Midbrain (tissue), 1 donor: Measurements from ENCODE around the gene ZSWIM8.
"Not testable (repeated sequence)": the region's sequence is repeated elsewhere in the genome, so short reads cannot be mapped to it uniquely, and the experiment has no call there.

Experiments
- DNase-seq: peaks from one replicate; lab custom pipeline; 2025; lab: John Stamatoyannopoulos, UW

The ZSWIM8 gene

DNA sequence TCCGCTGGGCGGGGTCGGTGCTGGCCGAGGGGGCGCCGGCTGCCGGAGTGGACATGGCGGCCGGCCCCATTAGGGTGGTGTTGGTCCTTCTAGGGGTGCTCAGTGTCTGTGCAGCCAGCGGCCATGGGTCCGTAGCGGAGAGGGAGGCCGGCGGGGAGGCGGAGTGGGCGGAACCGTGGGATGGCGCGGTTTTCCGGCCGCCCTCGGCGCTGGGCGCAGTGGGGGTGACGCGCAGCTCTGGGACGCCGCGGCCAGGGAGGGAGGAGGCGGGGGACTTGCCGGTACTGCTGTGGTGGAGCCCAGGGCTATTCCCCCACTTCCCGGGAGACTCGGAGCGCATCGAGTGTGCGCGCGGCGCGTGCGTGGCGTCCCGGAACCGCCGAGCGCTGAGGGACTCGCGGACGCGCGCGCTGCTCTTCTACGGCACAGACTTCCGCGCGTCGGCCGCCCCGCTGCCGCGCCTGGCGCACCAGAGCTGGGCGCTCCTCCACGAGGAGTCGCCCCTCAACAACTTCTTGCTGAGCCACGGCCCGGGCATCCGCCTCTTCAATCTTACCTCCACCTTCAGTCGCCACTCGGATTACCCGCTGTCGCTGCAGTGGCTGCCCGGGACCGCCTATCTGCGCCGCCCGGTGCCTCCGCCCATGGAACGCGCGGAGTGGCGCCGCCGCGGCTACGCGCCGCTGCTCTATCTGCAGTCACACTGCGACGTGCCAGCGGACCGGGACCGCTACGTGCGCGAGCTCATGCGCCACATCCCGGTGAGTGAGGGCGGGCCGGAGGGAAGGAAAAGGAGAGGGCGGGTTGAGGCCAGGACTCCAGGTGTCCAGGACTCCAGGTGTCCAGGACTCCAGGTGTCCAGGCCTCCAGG is 12.9 kb upstream of the ZSWIM8 start:
- peak; percentile 87 for DNase-seq

DNA sequence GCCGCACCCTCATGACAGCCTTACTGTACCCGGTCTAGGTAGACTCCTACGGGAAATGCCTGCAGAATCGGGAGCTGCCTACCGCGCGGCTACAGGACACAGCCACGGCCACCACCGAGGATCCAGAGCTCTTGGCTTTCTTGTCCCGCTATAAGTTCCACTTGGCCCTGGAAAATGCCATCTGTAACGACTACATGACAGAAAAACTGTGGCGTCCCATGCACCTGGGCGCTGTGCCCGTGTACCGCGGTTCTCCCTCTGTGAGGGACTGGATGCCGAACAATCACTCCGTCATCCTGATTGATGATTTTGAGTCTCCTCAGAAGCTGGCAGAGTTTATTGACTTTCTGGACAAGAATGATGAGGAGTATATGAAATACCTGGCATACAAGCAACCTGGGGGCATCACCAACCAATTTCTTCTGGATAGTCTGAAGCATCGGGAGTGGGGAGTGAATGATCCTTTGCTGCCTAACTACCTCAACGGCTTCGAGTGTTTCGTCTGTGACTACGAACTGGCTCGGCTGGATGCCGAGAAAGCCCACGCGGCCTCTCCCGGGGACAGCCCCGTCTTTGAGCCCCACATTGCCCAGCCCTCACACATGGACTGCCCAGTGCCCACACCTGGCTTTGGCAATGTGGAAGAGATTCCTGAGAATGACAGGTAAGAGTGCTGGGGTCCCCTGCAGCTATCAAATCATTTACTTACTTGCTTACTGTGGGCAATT is 12.1 kb upstream of the ZSWIM8 start:
- DNase-seq = no peak

DNA sequence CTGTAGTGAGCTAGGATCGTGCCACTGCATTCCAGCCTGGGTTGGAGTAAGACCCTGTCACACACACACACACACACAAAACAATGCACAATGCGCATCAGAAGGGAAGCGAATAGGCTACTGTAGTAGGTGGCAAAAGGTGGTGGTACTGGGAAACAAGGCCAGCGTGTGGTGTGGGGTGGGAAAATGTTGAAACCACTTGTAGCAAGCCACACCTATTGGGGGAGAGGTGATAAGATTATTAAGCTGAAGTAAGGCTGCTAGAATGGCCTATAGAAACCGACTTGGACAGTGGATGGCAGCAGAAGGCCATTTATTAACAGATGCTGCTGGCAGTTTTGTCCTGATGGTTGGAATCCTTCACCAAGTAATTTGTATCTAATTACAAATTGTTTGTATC is 10.8 kb upstream of the ZSWIM8 start:
- no peak for DNase-seq

DNA sequence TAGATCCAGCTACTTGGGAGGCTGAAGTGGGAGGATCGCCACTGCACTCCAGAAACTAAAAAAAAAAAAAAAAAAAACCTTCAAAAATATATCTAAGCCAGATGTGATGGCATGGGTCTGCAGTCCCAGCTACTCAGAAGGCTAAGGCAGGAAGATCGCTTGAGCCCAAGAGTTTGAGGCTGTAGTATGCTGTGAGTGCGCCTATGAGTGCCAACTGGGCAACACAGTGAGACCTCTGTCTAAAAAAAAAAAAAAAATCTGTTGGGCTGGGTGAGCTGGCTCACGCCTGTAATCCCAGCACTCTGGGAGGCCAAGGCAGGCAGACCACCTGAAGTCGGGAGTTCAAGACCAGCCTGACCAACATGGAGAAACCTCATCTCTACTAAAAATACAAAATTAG is 6.4 kb upstream of the ZSWIM8 start:
- no peak for DNase-seq

DNA sequence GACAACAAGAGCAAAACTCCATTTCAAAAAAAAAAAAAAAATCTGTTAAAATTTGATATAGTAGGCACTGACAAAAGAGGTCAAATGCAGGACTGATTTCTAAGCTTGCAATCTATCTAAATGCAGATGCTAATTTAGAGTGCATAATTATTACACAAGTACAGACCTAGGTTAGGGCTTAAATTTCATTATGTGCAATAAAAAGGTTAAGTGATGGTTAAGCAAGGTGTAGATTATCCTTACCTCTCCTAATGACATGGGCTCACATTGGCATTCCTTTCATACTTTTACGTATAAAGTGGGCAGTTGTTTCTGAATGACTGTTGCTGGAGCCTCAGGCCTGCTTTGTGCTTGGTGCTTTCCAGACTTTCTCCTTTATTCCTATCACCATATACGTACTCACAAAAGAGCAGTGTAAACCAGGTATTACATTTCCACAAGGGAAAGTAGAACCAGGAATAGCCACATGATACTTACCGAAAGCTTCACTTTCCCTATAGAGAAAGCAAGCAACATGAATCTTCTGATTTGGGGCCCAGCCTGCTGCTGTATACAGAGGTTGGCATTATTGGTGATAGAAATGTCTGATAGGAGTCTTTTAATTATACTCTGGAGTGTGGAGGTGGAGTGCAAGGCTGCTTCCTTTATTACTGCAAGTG is 5.7 kb upstream of the ZSWIM8 start:
- no peak for DNase-seq

DNA sequence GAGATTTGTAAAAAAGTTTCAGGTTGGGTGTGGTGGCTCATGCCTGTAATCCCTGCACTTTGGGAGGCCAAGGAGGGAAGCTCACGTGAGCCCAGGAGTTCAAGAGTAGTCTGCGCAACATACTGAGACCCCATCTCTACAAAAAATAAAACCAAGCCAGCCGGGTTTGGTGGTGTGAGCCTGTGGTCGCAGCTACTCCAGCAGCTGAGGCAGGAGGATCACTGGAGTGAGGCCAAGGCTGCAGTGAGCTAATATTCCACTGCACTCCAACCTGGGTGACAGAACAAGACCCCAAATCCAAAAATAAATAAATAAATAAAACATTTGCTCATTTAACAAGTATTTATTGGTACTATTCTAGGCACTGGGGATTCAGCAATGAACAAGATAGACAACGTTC is 5.1 kb upstream of the ZSWIM8 start:
- DNase-seq = no peak

DNA sequence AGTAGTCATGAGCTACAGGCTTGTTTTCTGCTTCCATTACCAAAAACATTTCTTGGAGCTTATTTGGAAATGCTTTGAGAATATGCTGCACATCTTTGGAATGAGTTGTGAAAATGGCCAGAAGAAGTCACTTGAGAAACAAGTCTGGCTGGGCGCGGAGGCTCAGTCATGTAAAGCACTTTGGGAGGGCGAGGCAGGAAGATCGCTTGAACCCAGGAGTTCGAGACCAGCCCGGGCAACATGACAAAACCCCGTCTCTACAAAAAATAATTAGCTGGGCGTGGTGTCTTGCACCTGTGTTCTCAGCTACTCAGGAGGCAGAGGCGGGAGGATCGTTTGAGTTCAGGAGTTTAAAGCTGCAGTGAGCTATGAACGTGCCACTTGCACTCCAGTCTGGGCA is 4.4 kb upstream of the ZSWIM8 start:
- DNase-seq = no peak

DNA sequence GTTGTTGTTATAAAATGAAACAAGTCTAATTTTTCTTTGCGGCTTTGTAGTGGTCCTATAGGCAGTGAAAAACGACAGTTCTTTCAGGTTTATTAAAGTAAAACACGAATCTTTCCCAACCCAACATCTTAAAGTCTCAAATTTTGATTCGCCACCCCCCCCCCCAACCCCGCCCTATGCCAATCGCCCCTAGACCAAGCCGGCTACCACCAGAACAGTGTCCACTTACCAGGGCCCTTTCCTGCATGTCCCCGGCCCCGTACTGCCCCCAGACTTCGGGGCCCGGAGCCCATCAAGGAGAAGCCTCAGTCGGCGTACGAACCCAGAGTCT is 3.9 kb upstream of the ZSWIM8 start:
- DNase-seq = no peak

DNA sequence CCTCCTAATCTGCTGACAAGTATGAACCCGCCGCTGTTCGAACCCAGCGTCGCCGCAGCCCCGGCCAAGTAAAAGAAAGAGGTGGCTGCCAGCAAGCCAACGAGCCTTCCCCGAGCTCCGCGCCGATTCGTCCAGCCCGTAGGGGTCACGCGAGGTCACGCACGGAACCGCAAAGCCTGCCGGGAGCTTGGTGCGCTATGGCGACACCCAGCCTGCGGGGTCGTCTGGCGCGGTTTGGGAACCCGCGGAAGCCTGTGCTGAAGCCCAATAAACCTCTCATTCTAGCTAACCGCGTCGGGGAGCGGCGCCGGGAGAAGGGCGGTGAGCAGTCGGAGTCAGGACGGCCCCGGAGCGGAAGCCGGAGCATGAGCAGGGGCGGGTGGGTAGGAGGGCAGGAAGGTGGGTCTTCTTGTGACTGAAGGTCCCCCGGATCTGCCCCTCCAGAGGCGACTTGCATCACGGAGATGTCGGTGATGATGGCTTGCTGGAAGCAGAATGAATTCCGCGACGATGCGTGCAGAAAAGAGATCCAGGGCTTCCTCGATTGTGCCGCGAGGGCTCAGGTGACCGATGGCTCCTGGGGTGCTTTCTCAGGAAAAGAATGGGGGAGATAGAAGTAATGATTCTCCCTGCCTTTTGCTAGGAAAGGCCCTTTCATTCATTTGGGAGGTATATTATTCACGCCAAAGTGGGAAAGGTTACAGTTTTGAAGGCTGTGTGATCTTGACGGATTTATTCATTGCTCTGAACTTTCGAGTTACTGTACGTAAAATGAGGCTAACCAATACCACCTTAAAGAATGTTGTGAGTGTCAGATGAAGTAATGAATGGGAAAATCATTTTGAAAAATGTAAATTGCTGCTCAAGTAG is 3.3 kb upstream of the ZSWIM8 start, which contains the start of gene CHCHD1:
CHCHD1 (plus strand) TSS at position 170 of the 870 bp plus-strand sequence; CDS start at position 198, 28 bp downstream.
- peak; percentile 89 for DNase-seq

DNA sequence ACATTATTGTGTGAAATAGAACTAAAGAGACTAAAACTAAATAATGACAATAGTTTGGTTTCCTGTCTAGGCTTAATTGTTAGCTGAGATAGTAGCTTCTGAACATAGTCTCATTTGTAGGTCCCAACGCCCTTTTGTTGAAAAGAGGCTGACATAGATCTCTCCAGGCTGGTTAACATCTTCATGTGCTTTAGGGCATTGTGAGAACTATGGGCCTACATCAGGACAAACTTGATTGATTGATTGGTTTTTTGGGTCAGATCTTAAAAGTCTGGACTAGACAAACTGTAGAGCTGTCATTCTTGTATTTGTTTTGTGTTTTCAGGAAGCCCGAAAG is 2.7 kb upstream of the ZSWIM8 start:
- no peak for DNase-seq

DNA sequence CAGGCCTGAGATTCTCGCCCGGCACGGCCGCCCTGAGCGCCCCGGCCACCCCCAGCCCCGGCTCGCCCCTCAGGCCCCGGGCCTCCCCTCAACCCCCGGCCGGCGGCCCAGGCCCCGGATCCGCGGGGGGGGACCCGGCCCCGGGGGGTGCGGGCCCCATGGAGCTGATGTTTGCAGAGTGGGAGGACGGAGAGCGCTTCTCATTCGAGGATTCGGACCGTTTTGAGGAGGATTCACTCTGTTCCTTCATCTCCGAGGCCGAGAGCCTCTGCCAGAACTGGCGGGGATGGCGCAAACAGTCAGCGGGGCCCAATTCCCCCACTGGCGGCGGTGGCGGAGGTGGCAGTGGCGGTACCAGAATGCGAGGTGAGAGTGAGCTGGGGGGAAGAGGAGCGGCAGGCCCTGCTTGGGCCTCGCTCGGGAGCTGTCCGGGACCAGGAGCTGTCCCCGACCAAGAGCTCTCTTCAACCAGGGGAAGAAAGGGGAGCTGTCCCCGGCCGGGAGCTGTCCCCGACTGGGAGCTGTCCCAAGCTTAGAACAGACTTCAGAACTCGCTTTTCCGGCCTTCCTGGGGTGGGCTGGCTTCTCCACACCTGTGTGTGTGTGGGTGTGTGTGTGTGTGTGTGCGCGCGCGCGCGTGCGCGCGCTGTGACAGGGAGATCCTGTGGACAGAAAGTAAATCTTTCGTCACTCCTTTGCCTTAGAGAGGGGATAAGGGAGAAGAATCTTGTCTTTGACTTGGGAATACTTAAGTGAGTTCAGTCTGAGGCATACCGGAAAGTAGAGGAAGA is 510 bp downstream of the ZSWIM8 start:
- DNase-seq = no peak

DNA sequence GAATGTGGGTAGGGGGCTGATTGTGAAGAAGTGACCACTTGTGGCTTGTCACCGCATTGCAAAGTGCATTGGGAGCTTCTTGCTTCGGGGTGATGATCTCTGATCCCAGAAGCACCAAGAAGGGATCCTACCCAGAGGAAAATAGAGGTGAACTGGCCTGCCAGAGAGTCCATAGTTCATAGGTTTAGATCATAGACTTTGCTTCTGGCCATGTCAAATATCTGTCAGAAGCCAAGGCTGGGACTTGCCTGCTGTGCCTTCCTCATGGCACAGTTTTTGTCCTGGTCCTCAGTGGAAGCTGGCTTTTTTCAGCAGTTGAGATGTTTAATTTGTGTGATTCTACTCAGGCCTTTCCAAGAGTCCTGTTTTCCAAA is 1.1 kb downstream of the ZSWIM8 start:
- DNase-seq = no peak

DNA sequence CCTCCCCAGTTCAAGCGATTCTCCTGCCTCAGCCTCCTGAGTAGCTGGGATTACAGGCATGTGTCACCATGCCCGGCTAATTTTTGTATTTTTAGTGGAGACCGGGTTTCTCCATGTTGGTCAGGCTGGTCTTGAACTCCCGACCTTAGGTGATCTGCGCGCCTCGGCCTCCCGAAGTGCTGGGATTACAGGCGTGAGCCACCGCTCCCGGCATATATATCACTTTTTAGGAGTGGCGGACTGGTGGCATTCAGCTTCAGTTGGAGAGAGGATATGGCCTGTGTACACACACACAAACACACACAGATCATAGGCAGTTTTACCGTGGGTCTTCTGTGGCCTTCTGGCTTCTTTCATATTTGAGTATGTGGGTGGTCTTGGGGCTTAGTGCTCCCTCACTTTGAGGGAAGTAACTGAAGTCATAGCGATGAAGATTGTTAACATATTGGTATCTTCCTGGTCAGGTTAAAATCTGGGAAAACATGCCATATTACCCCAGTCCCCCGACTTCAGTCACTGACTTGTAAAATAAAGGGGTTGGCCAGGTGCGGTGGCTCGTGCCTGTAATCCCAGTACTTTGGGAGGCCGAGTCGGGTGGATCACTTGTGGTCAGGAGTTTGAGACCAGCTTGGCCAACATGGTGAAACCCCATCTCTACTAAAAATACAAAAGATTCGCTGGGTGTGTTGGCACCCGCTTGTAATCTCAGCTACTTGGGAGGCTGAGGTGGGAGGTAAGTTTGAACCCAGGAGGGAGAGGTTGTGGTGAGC is 1.8 kb downstream of the ZSWIM8 start:
- not testable (repeated sequence) for DNase-seq

DNA sequence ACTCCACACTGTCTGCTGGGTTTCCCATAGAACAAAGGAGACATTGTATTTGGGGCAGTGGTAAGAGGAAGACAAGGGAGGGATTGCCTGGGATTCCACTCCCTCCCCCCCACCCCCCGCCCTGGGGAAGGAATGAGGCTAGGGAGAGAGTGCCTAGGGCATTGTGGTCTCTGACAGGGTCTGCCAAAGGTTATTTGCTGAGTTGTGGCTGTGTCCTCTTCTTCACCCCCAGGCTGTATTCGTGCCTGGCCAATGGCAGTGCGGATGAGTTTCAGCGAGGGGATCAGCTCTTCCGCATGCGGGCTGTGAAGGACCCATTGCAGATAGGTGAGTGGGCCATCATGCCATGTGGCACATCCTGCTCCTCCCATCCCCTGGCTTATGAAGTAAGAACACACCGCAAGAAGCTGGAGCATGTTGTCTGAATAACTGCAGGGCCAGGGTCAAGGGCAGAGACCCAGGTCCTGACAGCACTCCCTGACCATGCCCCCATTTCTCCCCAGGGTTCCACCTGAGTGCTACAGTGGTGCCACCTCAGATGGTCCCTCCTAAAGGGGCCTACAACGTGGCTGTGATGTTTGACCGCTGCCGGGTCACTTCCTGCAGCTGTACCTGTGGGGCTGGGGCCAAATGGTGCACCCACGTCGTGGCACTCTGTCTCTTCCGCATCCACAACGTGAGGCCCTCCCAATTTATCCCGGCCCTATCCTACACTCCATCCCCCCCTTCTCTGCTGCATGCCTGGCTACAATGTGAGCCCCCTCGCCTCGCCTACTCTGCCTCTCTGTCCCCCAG is 3.7 kb downstream of the ZSWIM8 start:
- DNase-seq = no peak

DNA sequence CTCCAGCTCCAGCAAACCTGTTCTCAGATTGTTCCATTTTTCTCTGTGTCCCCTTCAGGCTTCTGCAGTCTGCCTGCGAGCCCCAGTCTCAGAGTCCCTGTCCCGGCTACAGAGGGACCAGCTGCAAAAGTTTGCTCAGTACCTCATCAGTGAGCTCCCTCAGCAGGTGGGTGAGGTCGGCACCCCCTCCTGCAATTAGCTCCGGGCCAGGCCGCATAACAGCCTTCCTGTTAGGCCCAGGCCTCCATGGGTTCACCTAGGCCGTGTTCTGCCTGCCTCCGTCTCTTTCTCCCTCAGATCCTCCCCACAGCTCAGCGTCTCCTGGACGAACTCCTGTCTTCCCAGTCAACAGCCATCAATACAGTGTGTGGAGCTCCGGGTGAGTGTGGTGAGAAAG is 4.3 kb downstream of the ZSWIM8 start:
- DNase-seq = no peak

DNA sequence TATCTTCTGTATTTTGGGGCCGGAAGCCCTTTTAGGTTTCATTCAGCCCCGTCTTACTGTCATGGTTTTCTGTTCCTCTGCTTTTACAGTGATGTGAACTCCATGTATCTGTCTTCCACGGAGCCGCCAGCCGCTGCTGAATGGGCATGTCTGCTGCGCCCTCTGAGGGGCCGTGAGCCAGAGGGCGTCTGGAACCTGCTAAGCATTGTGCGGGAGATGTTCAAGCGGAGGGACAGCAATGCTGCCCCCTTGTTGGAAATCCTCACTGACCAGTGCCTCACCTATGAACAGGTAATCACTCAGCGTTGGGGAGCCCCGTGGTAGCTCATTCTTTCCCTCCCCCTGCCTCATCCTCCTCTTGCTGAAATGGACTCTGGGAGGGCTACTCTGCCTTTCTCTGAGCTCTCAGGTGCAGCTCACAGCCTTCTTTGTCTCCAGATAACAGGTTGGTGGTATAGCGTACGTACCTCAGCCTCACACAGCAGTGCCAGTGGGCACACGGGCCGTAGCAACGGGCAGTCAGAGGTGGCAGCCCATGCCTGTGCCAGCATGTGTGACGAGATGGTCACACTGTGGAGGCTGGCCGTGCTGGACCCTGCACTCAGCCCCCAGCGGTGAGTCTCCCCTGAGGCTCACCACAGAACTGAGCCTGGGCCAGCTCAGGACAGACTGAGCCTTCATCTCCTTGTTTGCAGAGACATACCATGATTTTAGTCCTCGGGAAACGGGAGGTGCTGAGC is 5.7 kb downstream of the ZSWIM8 start:
- no peak for DNase-seq

DNA sequence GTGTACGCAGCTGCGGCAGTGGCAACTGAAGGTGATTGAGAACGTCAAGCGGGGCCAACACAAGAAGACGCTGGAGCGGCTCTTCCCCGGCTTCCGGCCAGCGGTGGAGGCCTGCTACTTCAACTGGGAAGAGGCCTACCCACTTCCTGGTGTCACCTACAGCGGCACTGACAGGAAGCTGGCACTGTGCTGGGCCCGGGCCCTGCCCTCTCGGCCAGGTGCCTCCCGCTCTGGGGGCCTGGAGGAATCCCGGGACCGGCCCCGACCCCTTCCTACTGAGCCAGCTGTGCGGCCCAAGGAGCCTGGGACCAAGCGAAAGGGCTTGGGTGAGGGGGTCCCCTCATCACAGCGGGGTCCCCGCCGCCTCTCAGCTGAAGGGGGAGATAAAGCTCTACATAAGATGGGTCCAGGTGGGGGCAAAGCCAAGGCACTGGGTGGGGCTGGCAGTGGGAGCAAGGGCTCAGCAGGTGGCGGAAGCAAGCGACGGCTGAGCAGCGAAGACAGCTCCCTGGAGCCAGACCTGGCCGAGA is 6.5 kb downstream of the ZSWIM8 start:
- no peak for DNase-seq

DNA sequence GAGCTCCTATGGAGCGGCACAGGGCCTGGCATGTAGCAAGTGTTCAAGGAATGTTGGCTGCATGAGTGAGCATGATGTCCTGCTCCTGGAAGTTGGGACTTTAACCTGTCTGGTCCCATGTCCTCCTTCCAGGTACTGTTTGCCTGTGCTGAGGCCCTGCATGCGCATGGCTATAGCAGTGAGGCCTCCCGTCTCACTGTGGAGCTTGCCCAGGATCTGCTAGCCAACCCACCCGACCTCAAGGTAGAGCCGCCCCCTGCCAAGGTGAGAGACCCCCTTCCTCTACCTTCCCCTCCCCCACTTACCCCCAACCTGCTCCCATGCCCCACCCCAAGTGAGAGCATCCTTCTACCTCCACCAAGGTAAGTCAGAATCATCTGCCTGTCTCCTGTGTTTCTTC is 8.1 kb downstream of the ZSWIM8 start:
- no peak for DNase-seq

DNA sequence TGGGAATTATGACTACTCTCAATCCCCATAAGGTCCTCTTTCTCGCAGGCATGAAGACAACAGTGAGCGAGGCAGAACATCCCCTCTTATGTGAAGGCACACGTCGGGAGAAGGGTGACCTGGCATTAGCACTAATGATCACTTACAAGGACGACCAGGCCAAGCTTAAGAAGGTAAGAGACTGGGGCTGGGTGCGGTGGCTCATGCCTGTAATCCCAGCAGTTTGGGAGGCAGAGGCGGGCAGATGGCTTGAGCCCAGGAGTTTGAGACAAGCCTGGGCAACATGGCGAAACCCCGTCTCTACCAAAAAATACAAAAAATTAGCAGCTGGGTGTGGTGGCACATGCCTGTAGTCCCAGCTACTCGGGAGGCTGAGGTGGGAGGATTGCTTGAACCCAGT is 10.1 kb downstream of the ZSWIM8 start:
- not testable (repeated sequence) for DNase-seq
